Thoracic aorta (tissue), 2 donors: ENCODE measurements around the gene NDUFA7. TPM values are rescaled to one million over a fixed set of nuclear protein-coding genes. Genes with fewer than 3 reads are reported as not detected.

ENCODE experiments used
- ATAC-seq: fragments of 150-250 bp; one replicate; pipeline ENCODE4 v1.8.0; 2017; ENCODE audit warnings: low read depth; ENCODE audit not compliant: insufficient number of reproducible peaks, low FRiP score
- DNase-seq: peaks from one replicate; pipeline ENCODE4 v3.0.0-alpha.2; 2020; ENCODE audit warnings: low spot score
- H3K27ac ChIP-seq, 2 donors: fragments of 200-600 bp; sonication (generic); 1 replicate in 1 of 2; 2 replicates in 1 of 2; pipeline ENCODE4 v1.5.1; 2016; ENCODE audit warnings: mild to moderate bottlenecking in 2 of 2, moderate library complexity in 2 of 2
- H3K27me3 ChIP-seq: fragments of 200-600 bp; sonication (generic); replicated peaks from 2 replicates; pipeline ENCODE4 v1.6.0; 2016; ENCODE audit warnings: mild to moderate bottlenecking; ENCODE audit not compliant: insufficient read depth
- H3K36me3 ChIP-seq: fragments of 200-600 bp; sonication (generic); one replicate; pipeline ENCODE4 v1.5.1; 2016
- H3K4me1 ChIP-seq, 2 donors: fragments of 200-600 bp; sonication (generic); 1 replicate in 1 of 2; 2 replicates in 1 of 2; pipeline versions ENCODE4 v1.5.1 to v1.6.0; 2016; ENCODE audit warnings: low read depth in 2 of 2, mild to moderate bottlenecking in 1 of 2; ENCODE audit not compliant: control insufficient read depth in 1 of 2
- H3K4me3 ChIP-seq: fragments of 200-600 bp; sonication (generic); 2 replicates; pipeline ENCODE4 v1.5.1; 2016; ENCODE audit warnings: mild to moderate bottlenecking
- H3K9me3 ChIP-seq: fragments of 200-600 bp; sonication (generic); 2 replicates; pipeline ENCODE4 v1.5.1; 2016
- CTCF ChIP-seq: fragments of 200-600 bp; sonication (generic); IDR thresholded peaks from one replicate; pipeline ENCODE4 v1.5.1; 2019; ENCODE audit warnings: antibody characterized with exemption
- total RNA-seq, 2 donors: library from RNA; depleted of rRNA; stranded (reverse); fragments of >200 nt; gene quantifications; one replicate each; pipeline versions ENCODE4 v1.1.0 to v1.2.3, GENCODE V29; 2016

NDUFA7 gene
- total RNA-seq, 2 donors from 2014 or later: 9.2 to 22.2 TPM

- no peak for TF ChIP-seq CTCF
- Histone ChIP-seq H3K27me3 (no peaks in the 10 kb centered on the region), H3K36me3 (peaks cover 13% of the 10 kb centered on the region), H3K27ac (no peak overlapping the region), H3K4me1 (peaks cover 22 to 26% of the 10 kb centered on the region in 2 donors), H3K4me3 (no peak overlapping the region), H3K9me3 (no peaks in the 10 kb centered on the region)
- no peak for ATAC-seq
- no peak for DNase-seq
These were observed 3.2 kb upstream of the NDUFA7 start for GRCh38 chr19:8324186-8325050.

GRCh38 chr19:8323781-8324185, 2.6 kb upstream of the NDUFA7 start:
- Histone ChIP-seq H3K27ac (no peak overlapping the region), H3K27me3 (no peaks in the 10 kb centered on the region), H3K9me3 (no peaks in the 10 kb centered on the region), H3K36me3 (peaks cover 13% of the 10 kb centered on the region), H3K4me3 (no peak overlapping the region), H3K4me1 (peaks cover 22 to 26% of the 10 kb centered on the region in 2 donors)
- no peak for DNase-seq
- TF ChIP-seq CTCF: no peak
- no peak for ATAC-seq

- Histone ChIP-seq H3K27ac (no peak overlapping the region), H3K36me3 (peaks cover 13% of the 10 kb centered on the region), H3K4me1 (peaks cover 22 to 26% of the 10 kb centered on the region in 2 donors), H3K27me3 (no peaks in the 10 kb centered on the region), H3K4me3 (peak overlapping the region; percentile 91), H3K9me3 (no peaks in the 10 kb centered on the region)
- ATAC-seq (no peak), DNase-seq (no peak)
- no peak for TF ChIP-seq CTCF
These were observed 1.4 kb upstream of the NDUFA7 start for GRCh38 chr19:8322638-8322997.

- TF ChIP-seq CTCF: no peak
- Histone ChIP-seq H3K36me3 (peaks cover 13% of the 10 kb centered on the region), H3K9me3 (no peaks in the 10 kb centered on the region), H3K4me1 (peaks cover 22 to 26% of the 10 kb centered on the region in 2 donors), H3K27ac (peak overlapping the region; percentile 76 to 79), H3K4me3 (peak overlapping the region; percentile 91), H3K27me3 (no peaks in the 10 kb centered on the region)
- ATAC-seq: no peak
- DNase-seq: no peak
These were observed 937 bp upstream of the NDUFA7 start for GRCh38 chr19:8321986-8322637.

- Histone ChIP-seq H3K36me3 (peaks cover 19% of the 10 kb centered on the region), H3K4me3 (peak overlapping the region; percentile 91), H3K27ac (peak overlapping the region; percentile 76 to 79), H3K4me1 (peaks cover 22 to 26% of the 10 kb centered on the region in 2 donors), H3K27me3 (no peaks in the 10 kb centered on the region), H3K9me3 (no peaks in the 10 kb centered on the region)
- no peak for DNase-seq
- no peak for TF ChIP-seq CTCF
- peak; percentile 5 for ATAC-seq
These were observed 560 bp downstream of the NDUFA7 start for GRCh38 chr19:8320564-8321066.
